ENCODE measurements around the gene PABPC1L. TPM values are rescaled to one million over a fixed set of nuclear protein-coding genes. Genes with fewer than 3 reads are reported as not detected.

PABPC1L gene
- total and polyA plus RNA-seq, 7 donors, result 1.1 to 22.9 (median 4.4) TPM

DNA sequence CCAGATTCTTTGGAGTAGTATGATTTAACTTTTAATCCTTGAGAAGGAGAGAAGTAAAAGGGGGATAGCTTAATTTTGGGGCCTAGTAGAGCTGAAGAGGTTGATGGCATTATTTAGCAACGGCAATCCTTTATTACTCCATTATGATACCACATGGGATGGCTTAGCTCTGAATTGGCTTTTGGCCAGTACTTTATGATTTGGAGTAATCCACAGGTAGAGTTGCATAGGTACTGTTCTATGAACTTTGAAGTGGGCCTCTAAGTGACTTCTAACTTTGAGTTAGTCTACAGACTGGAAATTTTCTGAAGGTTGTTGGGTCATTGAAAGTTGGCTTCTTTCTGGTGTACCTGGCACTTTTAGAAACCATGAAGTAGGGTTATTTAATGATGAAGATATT, 12.7 kb upstream of the PABPC1L start:
- no peak for DNase-seq
- Histone ChIP-seq H3K4me3 (no peak overlapping the region), H3K4me1 (peaks cover 0 to 51% (median 25%) of the 10 kb centered on the region in 4 donors), H3K36me3 (peaks cover 5 to 9% (median 8%) of the 10 kb centered on the region in 4 donors), H3K27ac (no peak overlapping the region), H3K9me3 (no peaks in the 10 kb centered on the region), H3K27me3 (no peaks in the 10 kb centered on the region)
- intact Hi-C loops (cut with DNase I), result no loop called here
- WGBS, 2 donors, result 26 to 49% methylated on average over 1 of the region's 1 CpG
- no peak for TF ChIP-seq POLR2AphosphoS5 (IDR thresholded peaks at IDR 0.05)
- TF ChIP-seq EP300 (IDR thresholded peaks at IDR 0.05), result no peak
- TF ChIP-seq POLR2A (IDR thresholded peaks at IDR 0.05), result no peak
- TF ChIP-seq, protein P1, sequence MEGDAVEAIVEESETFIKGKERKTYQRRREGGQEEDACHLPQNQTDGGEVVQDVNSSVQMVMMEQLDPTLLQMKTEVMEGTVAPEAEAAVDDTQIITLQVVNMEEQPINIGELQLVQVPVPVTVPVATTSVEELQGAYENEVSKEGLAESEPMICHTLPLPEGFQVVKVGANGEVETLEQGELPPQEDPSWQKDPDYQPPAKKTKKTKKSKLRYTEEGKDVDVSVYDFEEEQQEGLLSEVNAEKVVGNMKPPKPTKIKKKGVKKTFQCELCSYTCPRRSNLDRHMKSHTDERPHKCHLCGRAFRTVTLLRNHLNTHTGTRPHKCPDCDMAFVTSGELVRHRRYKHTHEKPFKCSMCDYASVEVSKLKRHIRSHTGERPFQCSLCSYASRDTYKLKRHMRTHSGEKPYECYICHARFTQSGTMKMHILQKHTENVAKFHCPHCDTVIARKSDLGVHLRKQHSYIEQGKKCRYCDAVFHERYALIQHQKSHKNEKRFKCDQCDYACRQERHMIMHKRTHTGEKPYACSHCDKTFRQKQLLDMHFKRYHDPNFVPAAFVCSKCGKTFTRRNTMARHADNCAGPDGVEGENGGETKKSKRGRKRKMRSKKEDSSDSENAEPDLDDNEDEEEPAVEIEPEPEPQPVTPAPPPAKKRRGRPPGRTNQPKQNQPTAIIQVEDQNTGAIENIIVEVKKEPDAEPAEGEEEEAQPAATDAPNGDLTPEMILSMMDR (IDR thresholded peaks at IDR 0.05), result no peak

DNA sequence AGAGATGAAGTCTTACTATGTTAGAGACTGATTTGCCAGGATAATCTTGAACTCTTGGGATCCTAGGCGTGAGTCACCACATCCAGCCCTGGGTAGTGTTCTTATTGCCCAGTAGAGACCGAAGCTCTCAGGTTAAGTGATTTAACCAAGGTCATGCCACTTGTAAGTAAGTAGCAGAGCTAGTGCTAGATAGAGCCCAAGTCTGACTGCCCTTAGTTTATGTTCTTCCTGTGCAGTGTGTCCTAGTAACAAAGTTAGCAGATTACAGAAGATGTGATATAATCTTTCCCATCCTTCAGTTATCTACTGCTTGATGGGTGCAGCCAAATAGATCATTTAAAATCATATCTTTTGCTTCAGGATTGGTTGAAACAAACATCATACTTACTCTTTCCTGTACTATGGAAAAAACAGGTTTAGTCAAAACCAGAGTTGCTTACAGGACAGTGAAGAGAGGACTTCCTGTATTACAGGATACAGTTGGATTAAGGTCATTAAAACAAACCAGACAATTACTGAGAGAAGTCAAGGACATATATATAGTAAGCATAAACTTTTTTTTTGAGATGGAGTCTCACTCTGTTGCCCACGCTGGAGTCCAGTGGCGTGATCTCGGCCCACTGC, 9.5 kb upstream of the PABPC1L start:
- peaks cover 0 to 36% (median 21%) of the 10 kb centered on the region in 4 donors for H3K4me1 ChIP-seq
- no peak overlapping the region for H3K4me3 ChIP-seq
- TF ChIP-seq, protein P1 (IDR thresholded peaks at IDR 0.05), result no peak
- TF ChIP-seq POLR2AphosphoS5 (IDR thresholded peaks at IDR 0.05) (no peak), POLR2A (IDR thresholded peaks at IDR 0.05) (no peak), EP300 (IDR thresholded peaks at IDR 0.05) (no peak)
- H3K27ac ChIP-seq, result no peak overlapping the region
- intact Hi-C loops (cut with DNase I), result no loop called here
- H3K27me3 ChIP-seq, result no peaks in the 10 kb centered on the region
- no peaks in the 10 kb centered on the region for H3K9me3 ChIP-seq
- DNase-seq, result no peak
- WGBS, 2 donors, result 84 to 87% methylated on average over 5 of the region's 5 CpGs
- peaks cover 22 to 41% (median 30%) of the 10 kb centered on the region in 4 donors for H3K36me3 ChIP-seq

DNA sequence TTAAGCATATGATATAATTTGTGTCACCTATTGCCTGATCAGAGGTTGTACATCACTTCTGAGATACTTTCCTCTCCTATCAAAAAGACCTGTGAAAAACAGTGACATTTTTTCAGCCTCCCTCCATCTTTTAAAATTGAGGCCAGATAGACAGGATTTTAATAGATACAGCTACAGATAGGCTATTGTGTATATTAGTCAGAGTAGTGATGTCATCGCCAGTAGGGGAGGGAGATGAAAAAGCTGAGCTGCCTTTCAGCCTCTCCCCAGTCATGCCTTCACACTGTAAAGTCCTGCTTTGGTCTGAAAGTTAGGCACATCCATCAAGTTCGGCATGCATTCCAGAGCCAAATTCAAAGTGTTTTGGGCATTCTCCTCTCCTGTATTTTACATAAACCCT, 7.9 kb upstream of the PABPC1L start:
- Histone ChIP-seq H3K4me3 (no peak overlapping the region), H3K4me1 (peaks cover 0 to 20% (median 10%) of the 10 kb centered on the region in 4 donors), H3K27me3 (no peaks in the 10 kb centered on the region), H3K36me3 (peaks cover 36 to 57% (median 41%) of the 10 kb centered on the region in 4 donors), H3K9me3 (no peaks in the 10 kb centered on the region), H3K27ac (no peak overlapping the region)
- no peak for DNase-seq
- TF ChIP-seq POLR2AphosphoS5 (IDR thresholded peaks at IDR 0.05), result no peak
- TF ChIP-seq EP300 (IDR thresholded peaks at IDR 0.05), result no peak
- TF ChIP-seq POLR2A (IDR thresholded peaks at IDR 0.05), result no peak
- TF ChIP-seq, protein P1 (IDR thresholded peaks at IDR 0.05), result no peak
- WGBS, 2 donors, result 92 to 95% methylated on average over 2 of the region's 2 CpGs
- intact Hi-C loops (cut with DNase I), result no loop called here

DNA sequence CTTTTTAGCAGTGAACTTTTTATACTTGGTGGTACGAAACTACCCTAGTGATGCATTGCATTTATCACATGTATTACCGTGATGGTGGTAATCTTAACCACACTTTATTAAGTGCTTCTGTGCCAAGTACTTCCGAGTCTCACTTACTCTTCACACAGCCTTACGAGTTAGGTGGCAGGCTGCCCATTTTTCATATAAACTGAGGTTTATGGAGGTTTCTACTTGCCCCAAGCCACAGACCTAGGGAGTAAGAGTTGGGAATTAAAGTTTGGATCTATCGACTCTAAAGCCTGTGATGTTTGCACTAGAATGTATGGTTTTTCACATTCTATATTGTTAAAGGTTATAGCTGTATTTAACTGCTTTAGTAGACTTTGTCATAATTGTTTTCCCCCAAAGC, 5.5 kb upstream of the PABPC1L start:
- Histone ChIP-seq H3K27me3 (no peaks in the 10 kb centered on the region), H3K4me3 (no peak overlapping the region), H3K36me3 (peaks cover 37 to 72% (median 45%) of the 10 kb centered on the region in 4 donors), H3K27ac (no peak overlapping the region), H3K4me1 (peaks cover 0 to 7% (median 5%) of the 10 kb centered on the region in 4 donors), H3K9me3 (no peaks in the 10 kb centered on the region)
- intact Hi-C loops (cut with DNase I), result no loop called here
- DNase-seq, result no peak
- 81 to 85% methylated on average over 5 of the region's 5 CpGs for WGBS, 2 donors
- TF ChIP-seq EP300 (IDR thresholded peaks at IDR 0.05) (no peak), POLR2A (IDR thresholded peaks at IDR 0.05) (no peak), POLR2AphosphoS5 (IDR thresholded peaks at IDR 0.05) (no peak)
- TF ChIP-seq, protein P1 (IDR thresholded peaks at IDR 0.05), result no peak

Data from sigmoid colon (tissue), 7 donors.